Kidney (tissue), 14 donors: Measurements from ENCODE around the gene PCDHGB3. TPM values are rescaled to one million over a fixed set of nuclear protein-coding genes. Genes with fewer than 3 reads are reported as not detected.

Source experiments
- DNase-seq, 5 donors: peaks; one replicate each; pipeline ENCODE4 v3.0.0-alpha.2; 2013 to 2020
- FAIRE-seq: peaks from 2 replicates; lab custom pipeline; 2012; peaks lifted over from hg19 to GRCh38; lab: Jason Lieb, UNC
- H3K27ac ChIP-seq, 2 donors: one replicate each; pipeline ENCODE4 v1.7.0; 2013; ENCODE audit warnings: low read depth in 2 of 2, low read length in 2 of 2, inconsistent platforms in 1 of 2
- H3K27me3 ChIP-seq: one replicate; pipeline ENCODE4 v1.7.1; 2013; ENCODE audit warnings: low read length, inconsistent platforms; ENCODE audit not compliant: control insufficient read depth, insufficient read depth
- H3K36me3 ChIP-seq, 3 donors: one replicate each; pipeline versions ENCODE4 v1.7.0 to v1.7.1; 2013; ENCODE audit warnings: low read length in 3 of 3, control low read depth in 1 of 3, inconsistent platforms in 1 of 3; ENCODE audit not compliant: insufficient read depth in 3 of 3, control insufficient read depth in 2 of 3
- H3K4me1 ChIP-seq, 3 donors: one replicate each; pipeline versions ENCODE4 v1.7.0 to v1.7.1; 2013; ENCODE audit warnings: low read length in 3 of 3, inconsistent platforms in 1 of 3, low read depth in 1 of 3; ENCODE audit not compliant: control insufficient read depth in 2 of 3, insufficient read depth in 2 of 3
- H3K4me3 ChIP-seq, 3 donors: one replicate each; pipeline versions ENCODE4 v1.7.0 to v1.8.1; 2013; ENCODE audit warnings: low read length in 3 of 3, control low read depth in 1 of 3, inconsistent platforms in 1 of 3
- H3K9ac ChIP-seq, 3 donors: one replicate each; pipeline versions ENCODE4 v1.7.0 to v1.7.1; 2013; ENCODE audit warnings: low read length in 3 of 3, control low read depth in 1 of 3, inconsistent platforms in 1 of 3
- H3K9me3 ChIP-seq, 3 donors: one replicate each; pipeline versions ENCODE4 v1.7.0 to v1.7.1; 2013; ENCODE audit warnings: low read length in 3 of 3, control low read depth in 1 of 3, inconsistent platforms in 1 of 3; ENCODE audit not compliant: control insufficient read depth in 2 of 3, insufficient read depth in 1 of 3
- intact Hi-C: fragments of 100-400 bp; cut with DNase I; formaldehyde crosslinking; loops from one replicate; pipeline ENCODE4 v1.11.1; 2022
- polyA plus RNA-seq: library from polyadenylated mRNA; stranded (reverse); fragments of 350-450 nt; fragmentation: Illumina TruSeq; extraction: RNeasy Lipid Tissue Mini Kit (QIAGEN cat#74804); gene quantifications from one replicate; pipeline ENCODE4 v1.2.3, GENCODE V29; 2014; ENCODE audit warnings: low read depth, low replicate concordance; ENCODE audit not compliant: insufficient read depth
- total RNA-seq: library from RNA; stranded (reverse); fragmentation: NEBNext Ultra II Directional; extraction: Animal tissue kit (Norgen Biotek cat#: 25700); gene quantifications from one replicate; pipeline ENCODE4 v1.2.1, GENCODE V29; 2021
- TF ChIP-seq, protein P1 (sequence below): IDR thresholded peaks from 3 replicates; pipeline ENCODE4 v1.5.1; 2012; ENCODE audit warnings: mild to moderate bottlenecking, moderate library complexity, borderline replicate concordance; ENCODE audit not compliant: insufficient read depth; ENCODE audit errors: extremely low read depth
- donor health status: control.
- donor health status: control.
- donor health status: control.
- donor health status: control.
- donor health status: control.
- donor health status: DM: yes; HTN: yes; CAD: no.
- donor health status: Normal renal cell carcinoma (clear cell type).

PCDHGB3 gene
- total and polyA plus RNA-seq, 2 donors from 2014 or later: 0.15 to 4.4 TPM

GRCh38 chr5:141356950-141357349 is 13.1 kb upstream of the PCDHGB3 start:
- Histone ChIP-seq H3K27ac (no peak overlapping the region), H3K36me3 (no peaks in the 10 kb centered on the region), H3K4me3 (no peak overlapping the region), H3K27me3 (no peaks in the 10 kb centered on the region), H3K9ac (no peak overlapping the region), H3K4me1 (no peaks in the 10 kb centered on the region), H3K9me3 (peaks cover 2 to 71% (median 16%) of the 10 kb centered on the region in 3 donors)
- TF ChIP-seq, protein P1, sequence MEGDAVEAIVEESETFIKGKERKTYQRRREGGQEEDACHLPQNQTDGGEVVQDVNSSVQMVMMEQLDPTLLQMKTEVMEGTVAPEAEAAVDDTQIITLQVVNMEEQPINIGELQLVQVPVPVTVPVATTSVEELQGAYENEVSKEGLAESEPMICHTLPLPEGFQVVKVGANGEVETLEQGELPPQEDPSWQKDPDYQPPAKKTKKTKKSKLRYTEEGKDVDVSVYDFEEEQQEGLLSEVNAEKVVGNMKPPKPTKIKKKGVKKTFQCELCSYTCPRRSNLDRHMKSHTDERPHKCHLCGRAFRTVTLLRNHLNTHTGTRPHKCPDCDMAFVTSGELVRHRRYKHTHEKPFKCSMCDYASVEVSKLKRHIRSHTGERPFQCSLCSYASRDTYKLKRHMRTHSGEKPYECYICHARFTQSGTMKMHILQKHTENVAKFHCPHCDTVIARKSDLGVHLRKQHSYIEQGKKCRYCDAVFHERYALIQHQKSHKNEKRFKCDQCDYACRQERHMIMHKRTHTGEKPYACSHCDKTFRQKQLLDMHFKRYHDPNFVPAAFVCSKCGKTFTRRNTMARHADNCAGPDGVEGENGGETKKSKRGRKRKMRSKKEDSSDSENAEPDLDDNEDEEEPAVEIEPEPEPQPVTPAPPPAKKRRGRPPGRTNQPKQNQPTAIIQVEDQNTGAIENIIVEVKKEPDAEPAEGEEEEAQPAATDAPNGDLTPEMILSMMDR: no peak
- intact Hi-C loops: no loop called here
- no peak for FAIRE-seq
- no peak for DNase-seq

DNA sequence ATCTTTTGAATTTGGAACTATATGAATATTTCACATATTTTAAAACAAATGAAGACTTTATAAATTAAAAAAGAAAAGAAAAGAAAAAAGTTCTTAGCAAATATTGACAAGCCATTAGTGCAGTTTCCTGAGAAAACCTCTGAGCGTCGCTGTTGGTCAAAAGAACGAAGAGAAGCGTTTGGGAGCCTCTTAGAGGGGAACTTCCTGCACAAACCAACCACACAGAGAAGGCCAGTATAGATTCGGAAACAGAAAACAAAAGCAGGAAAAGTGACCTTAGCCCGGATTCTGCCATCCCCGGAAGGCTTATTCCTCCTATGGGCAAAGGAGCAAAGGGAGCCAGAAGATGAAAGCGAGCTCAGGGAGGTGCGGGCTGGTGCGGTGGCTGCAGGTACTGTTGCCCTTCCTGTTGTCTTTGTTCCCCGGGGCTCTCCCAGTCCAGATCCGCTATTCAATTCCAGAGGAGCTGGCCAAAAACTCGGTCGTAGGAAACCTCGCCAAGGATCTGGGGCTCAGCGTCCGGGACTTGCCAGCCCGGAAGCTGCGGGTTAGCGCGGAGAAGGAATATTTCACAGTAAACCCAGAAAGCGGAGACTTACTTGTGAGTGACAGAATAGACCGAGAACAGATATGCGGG is 10.1 kb upstream of the PCDHGB3 start, which contains the start of gene PCDHGB2:
Gene PCDHGB2, plus strand, starts transcription at position 205 of the 637 bp plus-strand sequence. Its CDS starts 142 bp downstream, at position 347.
- FAIRE-seq (no peak), DNase-seq (no peak)
- Histone ChIP-seq H3K4me3 (peak within 1 kb of the TSS in 2 of 3 donors; percentile 16 to 36), H3K27ac (no peak within 1 kb of the TSS), H3K9me3 (peaks cover 2 to 88% (median 28%) of the 10 kb centered on the region in 3 donors), H3K9ac (no peak within 1 kb of the TSS), H3K4me1 (no peaks in the 10 kb centered on the region), H3K27me3 (no peaks in the 10 kb centered on the region), H3K36me3 (no peaks in the 10 kb centered on the region)
- intact Hi-C loops: no loop called here
- TF ChIP-seq, protein P1: no peak

DNA sequence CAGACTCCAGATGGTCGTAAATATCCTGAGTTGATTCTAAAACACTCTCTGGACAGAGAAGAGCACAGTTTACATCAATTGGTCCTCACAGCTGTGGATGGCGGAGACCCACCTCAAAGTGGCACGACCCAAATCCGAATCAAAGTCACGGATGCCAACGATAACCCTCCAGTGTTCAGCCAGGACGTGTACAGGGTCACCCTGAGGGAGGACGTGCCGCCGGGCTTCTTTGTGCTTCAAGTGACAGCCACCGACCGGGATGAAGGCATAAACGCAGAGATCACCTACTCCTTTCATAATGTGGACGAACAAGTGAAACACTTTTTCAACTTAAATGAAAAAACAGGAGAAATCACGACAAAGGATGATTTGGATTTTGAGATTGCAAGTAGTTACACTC is 9.4 kb upstream of the PCDHGB3 start:
- Histone ChIP-seq H3K27me3 (no peaks in the 10 kb centered on the region), H3K9me3 (peaks cover 2 to 90% (median 31%) of the 10 kb centered on the region in 3 donors), H3K9ac (no peak overlapping the region), H3K4me3 (peak overlapping the region in 2 of 3 donors; percentile 16 to 36), H3K36me3 (no peaks in the 10 kb centered on the region), H3K27ac (no peak overlapping the region), H3K4me1 (no peaks in the 10 kb centered on the region)
- intact Hi-C loops: no loop called here
- FAIRE-seq (no peak), DNase-seq (no peak)
- TF ChIP-seq, protein P1: no peak
